ENCODE data around the gene RNF31.
A peak's percentile ranks its signal among the peaks of the same experiment; 100 is the strongest.

RNF31 gene

DNA sequence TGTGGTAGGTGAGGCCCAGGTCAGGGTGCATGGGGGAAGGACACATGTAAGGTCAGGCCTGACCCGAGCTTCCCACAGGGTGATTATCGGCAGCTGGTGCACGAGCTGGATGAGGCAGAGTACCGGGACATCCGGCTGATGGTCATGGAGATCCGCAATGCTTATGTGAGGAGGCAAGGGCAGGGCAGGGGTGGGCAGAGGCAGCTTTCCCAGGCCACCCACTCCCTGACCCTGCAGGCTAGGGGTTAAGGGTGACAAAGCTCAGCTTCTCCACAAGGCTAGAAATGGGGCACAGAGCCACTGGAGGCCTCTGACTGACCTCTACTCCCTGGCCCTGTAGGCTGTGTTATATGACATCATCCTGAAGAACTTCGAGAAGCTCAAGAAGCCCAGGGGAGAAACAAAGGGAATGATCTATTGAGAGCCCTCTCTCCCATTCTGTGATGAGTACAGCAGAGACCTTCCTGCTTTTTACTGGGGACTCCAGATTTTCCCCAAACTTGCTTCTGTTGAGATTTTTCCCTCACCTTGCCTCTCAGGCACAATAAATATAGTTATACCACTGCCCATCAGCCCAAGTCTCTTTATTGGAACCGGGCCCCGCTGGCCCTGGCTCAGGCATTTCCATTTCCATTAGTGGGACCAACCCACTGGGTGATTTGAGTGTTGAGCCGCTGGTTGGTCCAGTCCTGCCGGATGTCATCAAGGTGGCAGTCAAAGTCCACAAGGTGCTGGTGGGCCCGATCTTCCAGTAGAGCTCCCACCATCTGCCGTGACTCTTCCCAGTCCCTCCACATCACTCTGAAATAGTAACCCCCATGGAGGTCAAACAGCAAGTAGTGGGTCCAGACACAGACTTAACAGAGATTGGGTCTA lies 8.7 kb upstream of the RNF31 start:
- DNase-seq: no peak

DNA sequence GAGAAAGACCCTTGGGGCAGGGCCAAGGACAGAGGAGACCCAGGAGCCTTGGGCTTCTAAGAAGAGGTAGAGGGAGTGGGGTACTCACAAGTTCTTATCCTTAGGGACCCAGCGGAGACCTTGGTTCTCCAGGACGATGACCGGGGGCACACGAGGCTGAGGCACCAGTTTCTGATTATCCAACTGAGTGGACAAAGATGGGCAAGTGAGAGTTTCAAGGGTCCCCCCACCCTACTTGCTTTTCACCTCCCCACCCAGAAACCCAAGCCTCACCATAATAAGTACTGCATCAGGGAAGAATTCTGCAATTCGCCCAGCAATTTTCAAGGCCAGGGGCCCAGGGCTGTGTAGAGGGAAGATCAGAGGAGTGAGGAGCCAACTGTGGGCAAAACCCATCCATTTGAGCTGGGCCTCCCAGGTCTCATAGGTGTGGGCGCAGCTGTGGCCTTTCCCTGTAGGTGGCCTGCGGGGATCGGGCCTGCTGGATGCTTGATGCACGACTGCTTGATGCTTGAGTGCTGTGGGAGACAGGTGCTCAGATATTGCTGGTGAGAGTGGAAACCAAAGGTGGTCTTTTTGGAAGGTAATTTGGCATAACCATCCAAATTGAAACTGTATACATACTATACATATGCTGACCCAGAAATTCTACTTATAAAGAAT lies 7.9 kb upstream of the RNF31 start:
- no peak for DNase-seq

DNA sequence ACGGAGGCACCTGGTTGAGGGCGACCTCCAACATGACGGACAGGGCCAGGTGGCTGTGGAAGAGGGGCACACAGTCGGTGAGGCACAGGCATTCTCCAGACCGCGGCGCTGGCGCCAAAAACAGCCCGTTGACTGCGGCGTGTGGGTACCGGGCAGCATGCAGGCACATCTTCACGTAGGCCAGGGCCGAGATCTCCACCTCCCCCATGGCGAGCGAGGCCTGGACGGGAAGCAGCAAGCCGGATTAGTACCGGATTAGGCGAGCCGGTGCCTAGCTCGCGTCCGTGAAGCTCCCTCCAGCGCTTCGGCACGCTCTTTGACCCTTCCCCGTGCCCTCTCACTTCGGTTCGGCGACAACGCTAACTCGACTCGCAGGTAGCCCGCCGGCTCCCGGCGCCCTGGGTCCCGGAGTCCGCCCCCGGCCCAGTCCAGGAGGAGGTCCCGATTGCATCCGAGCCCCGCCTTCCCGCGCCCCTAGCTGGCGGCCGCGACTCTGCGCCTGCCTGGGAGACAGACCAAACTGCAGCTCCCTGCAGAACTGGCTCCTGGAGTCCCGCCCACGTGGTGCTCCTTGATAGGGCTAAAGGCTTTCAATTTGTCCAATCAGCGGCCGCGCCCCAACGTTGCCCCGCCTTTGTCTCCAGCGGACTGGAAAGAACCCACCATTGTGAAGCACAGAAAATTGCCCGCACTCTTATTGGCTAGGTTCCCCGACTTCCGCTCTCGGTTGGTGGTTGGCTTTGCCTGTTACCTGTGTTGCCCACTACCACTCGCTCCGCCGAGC lies 6.0 kb upstream of the RNF31 start, which contains the start of gene EMC9:
EMC9 (minus strand) TSS at position 495 of the 784 bp plus-strand sequence; CDS start at position 208, 287 bp downstream.
- DNase-seq: peak; percentile 96 to 99 (median 98)

DNA sequence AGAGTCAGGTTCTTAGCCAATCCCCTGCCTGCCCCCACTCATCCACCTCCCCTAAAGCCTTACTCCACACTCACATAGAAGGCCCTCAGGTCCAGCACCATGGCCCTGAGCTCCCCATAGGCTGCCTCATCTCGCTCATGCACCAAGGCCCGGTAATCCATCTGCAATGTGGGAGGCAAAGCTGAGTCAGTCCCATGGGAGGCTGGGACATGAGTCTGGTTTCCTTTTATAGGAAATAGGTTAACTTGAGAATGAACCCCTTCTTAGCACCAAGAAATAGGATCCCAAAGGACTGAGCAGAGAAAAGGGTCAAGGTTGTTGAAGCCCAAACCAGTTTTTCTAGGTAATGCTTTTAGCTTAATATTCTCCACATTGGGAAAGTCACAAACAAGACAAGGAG lies 3.8 kb upstream of the RNF31 start:
- DNase-seq: no peak

DNA sequence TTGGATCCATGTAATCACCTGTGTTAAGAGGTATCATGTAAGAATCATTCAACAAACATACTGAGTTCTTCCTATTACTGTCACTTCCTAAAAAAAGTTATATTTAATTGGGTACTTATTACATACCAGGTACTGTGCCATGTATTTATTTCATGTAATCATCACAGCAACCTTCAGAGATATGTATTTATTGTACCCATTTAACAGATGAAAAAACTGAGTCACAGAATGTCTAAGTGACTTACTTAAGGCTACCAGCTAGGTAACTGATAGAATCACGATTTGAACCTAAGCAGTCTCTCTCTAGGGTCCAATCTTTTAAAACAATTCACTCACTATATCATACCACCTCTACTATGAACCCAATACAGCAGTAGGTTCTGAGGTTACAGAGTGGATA lies 2.8 kb upstream of the RNF31 start:
- DNase-seq: no peak

DNA sequence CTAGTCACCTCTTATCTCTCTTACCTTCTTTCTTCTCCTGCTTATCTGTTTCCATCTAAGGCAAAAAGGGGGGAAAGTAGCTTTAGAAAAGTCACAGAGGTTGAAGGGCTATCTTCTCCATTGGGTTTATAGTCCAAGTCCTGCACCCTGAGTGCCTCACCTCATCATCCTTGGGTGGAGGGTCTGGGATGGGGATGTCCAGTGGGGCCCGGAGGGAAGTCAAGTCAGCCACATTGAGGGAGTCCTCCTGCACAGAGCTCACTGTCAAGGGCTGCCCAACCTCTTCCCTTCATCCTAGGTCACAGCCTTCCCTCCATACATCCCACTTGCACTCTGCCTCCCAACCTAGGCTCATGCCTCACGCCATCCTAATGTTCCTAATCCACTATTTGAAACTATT lies 2.1 kb upstream of the RNF31 start:
- no peak for DNase-seq

DNA sequence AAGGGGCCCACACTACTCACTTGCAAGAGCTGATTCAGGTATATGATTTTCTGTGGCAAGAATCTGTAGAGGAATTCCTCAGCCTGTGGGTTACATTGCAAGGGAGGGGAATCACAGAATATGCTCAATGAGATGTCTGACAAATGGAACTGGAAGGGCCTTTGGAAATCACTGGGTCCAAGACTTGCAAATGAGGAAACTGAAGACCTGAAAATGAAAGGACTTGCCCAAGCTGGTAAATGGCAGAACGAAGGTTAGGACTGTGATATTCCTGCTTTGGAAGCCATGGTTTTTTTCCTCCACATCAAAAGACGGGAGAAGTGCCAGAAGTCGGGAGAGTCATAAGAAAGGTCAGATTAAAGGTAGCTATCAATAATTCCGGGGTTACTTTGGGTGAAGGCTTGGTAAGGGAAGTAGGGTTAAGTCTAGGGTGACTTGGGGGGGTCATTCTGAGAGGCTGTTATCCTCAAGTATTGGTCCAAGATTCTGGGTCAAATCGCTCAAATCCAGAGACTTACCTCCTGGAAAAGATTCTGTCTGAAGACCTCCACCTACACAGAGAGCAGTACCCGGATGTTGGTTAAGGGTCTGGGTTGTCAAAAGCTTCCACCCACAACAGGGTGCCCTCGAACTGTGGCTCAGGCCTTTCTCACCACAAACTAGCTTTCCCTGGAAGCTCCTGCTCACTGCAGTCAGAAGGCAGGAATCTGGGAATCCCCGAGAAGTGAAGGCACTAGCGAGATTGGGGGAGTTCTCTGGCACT lies 1.4 kb upstream of the RNF31 start:
- DNase-seq: no peak

DNA sequence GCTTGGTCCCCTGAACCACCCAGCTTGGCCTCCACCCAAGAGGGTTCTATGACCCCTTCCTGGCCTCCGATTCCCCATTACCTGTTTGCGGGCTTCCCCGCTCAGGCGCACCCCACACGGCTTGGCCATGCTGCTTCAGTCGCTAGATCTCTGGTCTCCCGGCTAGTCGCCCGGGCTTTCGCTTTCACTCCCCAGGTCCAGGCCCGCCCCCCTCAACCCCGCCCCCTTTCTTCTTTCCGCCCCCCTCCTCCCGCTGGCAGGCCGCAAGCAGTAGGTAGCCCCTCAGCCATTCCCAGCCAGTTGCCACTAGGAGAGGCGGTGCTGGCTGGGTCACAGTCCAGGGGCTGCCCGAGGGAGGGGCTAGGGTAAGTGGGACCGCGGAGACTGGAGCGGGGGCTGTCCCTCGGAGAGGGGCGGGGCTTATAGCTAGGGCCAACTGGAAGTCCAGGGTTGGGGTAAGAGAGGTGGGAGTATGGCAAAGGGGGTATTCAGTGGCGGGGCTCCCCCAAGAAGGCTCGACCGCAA lies 783 bp upstream of the RNF31 start, which contains the start of gene PSME2:
PSME2 (minus strand) TSS at position 158 of the 525 bp plus-strand sequence; CDS start at position 129, 29 bp downstream.
- DNase-seq: peak; percentile 59 to 78 (median 73)

DNA sequence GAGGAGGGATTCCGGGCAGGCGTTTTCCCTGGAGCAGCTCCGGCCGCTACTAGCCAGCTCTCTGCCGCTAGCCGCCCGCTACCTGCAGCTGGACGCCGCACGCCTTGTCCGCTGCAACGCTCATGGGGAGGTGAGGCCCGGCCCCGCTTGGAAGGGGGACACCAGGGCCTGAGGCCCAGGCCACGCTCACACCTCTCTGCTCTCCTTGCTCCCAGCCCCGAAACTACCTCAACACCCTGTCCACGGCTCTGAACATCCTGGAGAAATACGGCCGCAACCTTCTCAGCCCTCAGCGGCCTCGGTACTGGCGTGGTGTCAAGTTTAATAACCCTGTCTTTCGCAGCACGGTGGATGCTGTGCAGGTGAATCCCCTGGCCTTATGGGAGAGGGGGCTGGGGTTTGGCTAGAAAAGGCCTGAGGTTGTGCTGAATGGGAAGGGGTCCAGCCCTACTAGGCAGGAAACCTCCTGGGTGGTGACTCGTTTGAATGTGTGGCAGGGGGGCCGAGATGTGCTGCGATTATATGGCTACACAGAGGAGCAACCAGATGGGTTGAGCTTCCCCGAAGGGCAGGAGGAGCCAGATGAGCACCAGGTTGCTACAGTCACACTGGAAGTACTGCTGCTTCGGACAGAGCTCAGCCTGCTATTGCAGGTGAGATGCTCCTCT lies 597 bp downstream of the RNF31 start:
- no peak for DNase-seq

DNA sequence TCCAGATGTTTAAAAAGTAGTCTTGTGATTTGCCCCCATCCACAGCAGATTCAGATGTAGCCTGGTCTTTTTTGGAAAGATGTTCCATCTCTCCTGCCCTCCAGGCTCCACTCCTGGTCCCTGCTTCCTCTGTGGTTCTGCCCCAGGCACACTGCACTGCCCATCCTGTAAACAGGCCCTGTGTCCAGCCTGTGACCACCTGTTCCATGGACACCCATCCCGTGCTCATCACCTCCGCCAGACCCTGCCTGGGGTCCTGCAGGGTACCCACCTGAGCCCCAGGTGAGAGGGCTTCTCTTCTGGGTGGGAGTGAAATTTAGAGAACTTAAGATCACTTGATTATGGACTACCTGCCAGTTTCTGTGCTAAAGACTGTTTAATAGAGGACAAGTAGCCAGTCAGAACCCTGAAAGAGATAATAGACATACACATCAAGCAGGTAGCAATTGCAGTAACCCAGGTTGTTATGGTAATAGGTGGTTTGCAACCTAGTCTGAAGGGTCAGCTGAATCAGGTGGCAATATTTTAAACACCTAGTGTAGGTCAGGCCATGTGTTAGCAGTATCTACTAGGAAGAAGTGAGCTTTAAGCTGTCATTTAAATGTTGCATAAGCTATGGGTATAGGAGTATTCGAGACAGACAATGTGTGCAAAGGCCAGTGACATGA lies 2.1 kb downstream of the RNF31 start:
- DNase-seq: no peak

DNA sequence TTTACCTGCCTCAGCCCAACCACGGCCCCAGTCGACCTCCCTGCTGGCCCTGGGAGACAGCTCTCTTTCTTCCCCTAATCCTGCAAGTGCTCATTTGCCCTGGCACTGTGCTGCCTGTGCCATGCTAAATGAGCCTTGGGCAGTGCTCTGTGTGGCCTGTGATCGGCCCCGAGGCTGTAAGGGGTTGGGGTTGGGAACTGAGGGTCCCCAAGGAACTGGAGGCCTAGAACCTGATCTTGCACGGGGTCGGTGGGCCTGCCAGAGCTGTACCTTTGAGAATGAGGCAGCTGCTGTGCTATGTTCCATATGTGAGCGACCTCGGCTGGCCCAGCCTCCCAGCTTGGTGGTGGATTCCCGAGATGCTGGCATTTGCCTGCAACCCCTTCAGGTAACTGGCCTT lies 2.8 kb downstream of the RNF31 start:
- no peak for DNase-seq

DNA sequence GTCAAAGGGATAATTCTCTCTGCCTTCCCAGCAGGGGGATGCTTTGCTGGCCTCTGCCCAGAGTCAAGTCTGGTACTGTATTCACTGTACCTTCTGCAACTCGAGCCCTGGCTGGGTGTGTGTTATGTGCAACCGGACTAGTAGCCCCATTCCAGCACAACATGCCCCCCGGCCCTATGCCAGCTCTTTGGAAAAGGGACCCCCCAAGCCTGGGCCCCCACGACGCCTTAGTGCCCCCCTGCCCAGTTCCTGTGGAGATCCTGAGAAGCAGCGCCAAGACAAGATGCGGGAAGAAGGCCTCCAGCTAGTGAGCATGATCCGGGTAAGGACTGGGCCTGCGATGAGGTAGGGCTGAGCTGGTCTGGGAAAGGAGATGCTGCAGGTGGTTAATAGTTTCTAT lies 3.3 kb downstream of the RNF31 start:
- DNase-seq: no peak

DNA sequence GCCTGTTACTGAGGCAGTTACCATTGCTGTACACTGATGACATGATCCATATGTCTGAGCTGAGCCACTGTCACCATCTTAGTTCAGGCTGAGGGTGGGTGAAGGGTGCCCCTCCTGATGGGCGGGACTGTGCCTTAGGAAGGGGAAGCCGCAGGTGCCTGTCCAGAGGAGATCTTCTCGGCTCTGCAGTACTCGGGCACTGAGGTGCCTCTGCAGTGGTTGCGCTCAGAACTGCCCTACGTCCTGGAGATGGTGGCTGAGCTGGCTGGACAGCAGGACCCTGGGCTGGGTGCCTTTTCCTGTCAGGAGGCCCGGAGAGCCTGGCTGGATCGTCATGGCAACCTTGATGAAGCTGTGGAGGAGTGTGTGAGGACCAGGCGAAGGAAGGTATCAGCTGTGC lies 3.7 kb downstream of the RNF31 start:
- DNase-seq: no peak

DNA sequence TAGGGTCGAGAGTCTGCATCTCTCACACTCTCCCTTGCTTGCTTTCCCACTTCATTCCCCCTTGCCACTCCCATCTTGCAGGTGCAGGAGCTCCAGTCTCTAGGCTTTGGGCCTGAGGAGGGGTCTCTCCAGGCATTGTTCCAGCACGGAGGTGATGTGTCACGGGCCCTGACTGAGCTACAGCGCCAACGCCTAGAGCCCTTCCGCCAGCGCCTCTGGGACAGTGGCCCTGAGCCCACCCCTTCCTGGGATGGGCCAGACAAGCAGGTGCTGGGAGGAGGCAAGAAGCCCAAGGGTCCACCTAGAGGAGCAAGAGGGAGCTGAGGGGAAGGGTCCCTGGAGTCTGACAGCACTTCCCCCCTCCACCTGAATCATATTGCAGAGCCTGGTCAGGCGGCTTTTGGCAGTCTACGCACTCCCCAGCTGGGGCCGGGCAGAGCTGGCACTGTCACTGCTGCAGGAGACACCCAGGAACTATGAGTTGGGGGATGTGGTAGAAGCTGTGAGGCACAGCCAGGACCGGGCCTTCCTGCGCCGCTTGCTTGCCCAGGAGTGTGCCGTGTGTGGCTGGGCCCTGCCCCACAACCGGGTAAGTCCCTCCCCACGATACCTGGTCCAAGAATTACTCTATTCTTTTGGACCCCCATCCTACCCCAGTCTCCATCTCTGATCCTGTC lies 4.2 kb downstream of the RNF31 start:
- DNase-seq: no peak

DNA sequence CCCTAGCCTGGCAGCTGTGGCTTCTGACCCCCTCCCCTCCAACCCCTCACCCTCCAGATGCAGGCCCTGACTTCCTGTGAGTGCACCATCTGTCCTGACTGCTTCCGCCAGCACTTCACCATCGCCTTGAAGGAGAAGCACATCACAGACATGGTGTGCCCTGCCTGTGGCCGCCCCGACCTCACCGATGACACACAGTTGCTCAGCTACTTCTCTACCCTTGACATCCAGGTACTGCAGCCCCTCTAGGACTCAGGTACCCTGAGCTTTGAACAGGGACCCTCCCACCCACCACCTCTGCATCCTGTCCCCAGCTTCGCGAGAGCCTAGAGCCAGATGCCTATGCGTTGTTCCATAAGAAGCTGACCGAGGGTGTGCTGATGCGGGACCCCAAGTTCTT lies 7.8 kb downstream of the RNF31 start:
- DNase-seq: no peak

DNA sequence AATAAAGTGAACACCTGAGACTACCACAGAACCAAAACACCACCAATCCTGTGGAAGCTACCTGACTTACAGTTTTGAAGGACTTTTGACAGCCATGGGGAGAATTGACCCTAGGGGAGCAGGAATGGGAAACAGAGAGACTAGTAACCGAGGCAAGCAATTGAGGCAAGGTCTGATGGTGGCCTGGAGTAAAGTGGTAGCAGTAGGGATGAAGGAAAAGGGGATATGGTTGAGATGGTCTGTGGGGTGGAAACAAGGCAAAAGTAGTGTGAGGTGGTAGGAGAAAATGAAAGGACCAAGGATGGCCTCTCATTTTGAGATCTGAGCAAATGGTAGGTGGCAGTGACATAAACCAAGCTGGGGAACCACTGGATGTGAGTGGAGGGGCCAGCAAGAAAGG lies 9.5 kb downstream of the RNF31 start:
- DNase-seq: no peak

DNA sequence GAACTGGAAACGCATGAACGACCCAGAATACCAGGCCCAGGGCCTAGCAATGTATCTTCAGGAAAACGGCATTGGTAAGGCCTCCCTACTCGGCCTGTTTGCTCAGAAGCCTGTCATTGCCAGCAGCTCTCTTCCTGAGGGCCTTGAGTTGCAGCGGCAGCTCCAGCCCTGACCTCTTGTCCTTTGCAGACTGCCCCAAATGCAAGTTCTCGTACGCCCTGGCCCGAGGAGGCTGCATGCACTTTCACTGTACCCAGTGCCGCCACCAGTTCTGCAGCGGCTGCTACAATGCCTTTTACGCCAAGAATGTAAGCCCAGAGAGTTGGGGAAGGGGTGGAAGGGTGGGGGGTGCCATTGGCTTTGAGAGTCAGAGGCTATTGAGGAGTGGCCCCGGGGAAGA lies 10.0 kb downstream of the RNF31 start:
- DNase-seq: no peak

DNA sequence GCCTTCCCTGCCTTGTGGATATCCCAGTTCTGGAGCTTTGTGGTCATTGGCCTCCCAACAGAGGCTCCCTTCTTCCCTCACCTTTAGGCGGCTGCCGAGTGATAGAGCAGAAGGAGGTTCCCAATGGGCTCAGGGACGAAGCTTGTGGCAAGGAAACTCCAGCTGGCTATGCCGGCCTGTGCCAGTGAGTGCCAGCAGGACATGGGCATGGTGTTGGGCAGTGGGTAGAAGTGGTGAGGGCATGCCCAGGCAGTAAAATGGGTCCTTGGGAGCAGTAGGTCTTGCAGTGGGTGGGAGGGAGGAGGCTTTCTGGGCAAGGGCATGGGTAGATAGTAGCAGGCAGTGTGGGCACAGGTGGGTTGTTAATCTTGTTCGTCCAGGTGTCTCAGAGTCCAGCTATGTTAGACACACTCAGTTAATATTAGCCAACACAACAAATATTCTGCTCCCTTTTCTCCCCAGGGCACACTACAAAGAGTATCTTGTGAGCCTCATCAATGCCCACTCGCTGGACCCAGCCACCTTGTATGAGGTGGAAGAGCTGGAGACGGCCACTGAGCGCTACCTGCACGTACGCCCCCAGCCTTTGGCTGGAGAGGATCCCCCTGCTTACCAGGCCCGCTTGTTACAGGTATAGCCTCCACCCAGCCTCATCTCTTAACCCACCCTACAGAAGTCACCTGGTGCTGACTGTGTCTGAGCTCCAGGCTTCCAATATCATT lies 12.6 kb downstream of the RNF31 start:
- DNase-seq: no peak

DNA sequence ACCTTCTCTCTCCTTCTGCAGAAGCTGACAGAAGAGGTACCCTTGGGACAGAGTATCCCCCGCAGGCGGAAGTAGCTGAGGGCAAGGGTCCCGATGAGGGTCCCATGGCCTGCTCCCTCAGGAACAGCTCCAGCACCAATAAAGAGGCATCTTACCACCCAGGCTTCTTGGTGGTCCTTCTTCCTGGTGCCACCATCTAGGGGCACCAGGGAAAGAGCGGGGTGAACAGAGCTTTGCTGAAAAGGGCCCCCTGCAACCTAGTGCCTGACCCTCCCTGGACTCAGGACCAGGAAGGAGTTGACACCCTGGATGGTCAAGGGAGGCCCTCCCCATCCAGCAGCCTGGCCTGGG lies 13.2 kb downstream of the RNF31 start:
- DNase-seq: no peak
